Choroid plexus epithelial cell (primary cell): ENCODE results near the gene FCMR.

Experiments
- DNase-seq: peaks from one replicate; pipeline ENCODE4 v3.0.0-alpha.2; 2010; ENCODE audit warnings: low read depth
- H3K4me3 ChIP-seq: 2 replicates; pipeline ENCODE4 v1.5.1; 2011; ENCODE audit warnings: low read depth, mild to moderate bottlenecking, control low read depth, low read length, moderate library complexity
- TF ChIP-seq, protein P1 (sequence below): conservative IDR thresholded peaks from 2 replicates; pipeline ENCODE4 v1.5.1; 2011; ENCODE audit warnings: low read depth, mild to moderate bottlenecking, control low read depth, inconsistent platforms, low read length, moderate library complexity

FCMR gene, protein sequence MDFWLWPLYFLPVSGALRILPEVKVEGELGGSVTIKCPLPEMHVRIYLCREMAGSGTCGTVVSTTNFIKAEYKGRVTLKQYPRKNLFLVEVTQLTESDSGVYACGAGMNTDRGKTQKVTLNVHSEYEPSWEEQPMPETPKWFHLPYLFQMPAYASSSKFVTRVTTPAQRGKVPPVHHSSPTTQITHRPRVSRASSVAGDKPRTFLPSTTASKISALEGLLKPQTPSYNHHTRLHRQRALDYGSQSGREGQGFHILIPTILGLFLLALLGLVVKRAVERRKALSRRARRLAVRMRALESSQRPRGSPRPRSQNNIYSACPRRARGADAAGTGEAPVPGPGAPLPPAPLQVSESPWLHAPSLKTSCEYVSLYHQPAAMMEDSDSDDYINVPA

DNA sequence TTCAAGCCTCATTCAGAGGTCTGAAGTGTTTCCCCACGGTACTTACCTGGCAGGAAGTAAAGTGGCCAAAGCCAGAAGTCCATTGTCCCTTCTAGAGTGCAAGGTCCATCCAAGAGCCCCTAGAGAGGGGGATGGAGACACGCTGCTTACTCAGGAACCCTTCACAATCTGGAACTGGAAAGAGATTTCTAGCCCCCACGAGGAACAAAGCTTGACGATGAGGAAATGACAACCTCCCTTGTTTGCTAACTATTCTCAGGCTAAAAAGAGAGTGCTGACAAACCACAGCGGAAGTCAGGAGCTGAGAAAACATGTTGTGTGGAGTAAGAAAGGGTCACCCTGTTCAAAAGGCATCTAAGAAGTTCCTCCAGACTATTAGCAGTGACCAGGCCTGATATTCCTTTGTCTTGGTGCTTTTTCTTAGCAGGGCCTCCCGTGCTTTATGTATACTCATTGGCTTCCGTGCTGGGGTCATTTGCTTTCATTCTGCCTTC lies at the start of gene FCMR:
FCMR (minus strand) TSS at position 170 of the 494 bp plus-strand sequence; CDS start at position 83, 87 bp downstream.
- TF ChIP-seq, protein P1, sequence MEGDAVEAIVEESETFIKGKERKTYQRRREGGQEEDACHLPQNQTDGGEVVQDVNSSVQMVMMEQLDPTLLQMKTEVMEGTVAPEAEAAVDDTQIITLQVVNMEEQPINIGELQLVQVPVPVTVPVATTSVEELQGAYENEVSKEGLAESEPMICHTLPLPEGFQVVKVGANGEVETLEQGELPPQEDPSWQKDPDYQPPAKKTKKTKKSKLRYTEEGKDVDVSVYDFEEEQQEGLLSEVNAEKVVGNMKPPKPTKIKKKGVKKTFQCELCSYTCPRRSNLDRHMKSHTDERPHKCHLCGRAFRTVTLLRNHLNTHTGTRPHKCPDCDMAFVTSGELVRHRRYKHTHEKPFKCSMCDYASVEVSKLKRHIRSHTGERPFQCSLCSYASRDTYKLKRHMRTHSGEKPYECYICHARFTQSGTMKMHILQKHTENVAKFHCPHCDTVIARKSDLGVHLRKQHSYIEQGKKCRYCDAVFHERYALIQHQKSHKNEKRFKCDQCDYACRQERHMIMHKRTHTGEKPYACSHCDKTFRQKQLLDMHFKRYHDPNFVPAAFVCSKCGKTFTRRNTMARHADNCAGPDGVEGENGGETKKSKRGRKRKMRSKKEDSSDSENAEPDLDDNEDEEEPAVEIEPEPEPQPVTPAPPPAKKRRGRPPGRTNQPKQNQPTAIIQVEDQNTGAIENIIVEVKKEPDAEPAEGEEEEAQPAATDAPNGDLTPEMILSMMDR = no peak
- H3K4me3 ChIP-seq = no peak within 1 kb of the TSS
- DNase-seq = peak; percentile 13

DNA sequence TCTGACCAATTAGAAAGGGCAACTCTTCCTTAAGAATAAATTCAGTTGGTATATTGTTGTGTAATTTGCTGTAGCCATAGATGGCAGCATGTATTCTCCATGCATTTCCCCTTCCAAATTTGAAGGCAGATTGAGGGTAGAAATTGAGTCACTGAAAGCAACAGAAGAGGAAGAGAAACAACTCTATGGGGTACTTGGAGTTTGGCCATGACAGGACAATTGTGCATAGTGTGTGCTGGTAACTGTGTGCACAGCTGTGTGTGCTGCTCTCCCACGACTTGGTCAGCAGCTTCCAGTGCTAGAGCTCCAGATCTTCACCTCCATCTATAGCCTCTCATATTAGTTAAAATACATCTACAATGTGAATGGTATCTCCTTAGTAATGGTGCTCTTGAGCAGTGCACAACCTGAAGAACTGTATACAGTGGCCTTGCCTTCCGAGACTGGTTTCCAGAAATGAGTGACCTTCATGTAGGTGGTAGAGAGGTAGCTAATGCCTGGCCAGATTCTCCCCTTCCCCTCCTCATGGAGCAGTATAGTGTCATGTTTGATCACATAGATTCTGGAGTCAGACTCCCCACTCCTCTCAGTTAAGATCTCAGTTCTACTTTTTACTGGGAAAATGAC lies 49.4 kb upstream of the FCMR start:
- TF ChIP-seq, protein P1 = no peak
- no peak overlapping the region for H3K4me3 ChIP-seq
- no peak for DNase-seq

DNA sequence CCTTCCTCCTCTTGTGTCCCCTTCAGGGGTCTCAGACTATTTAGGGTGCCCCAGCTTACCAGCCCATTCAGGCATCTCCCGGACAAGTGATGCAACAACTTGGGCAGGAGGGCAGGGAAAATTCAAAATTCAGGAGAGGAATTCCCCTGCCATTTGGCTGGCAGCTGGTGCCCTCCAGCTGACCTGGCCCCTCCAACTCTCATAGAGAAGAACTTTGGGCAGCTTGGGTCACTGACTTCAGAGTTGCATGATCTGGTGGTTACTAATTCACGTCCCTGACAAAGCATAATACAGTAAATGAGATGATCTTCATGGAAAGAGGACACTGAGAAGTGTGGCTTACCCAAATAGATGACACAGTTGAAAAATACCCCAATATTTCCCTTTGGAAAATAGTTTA lies 48.7 kb upstream of the FCMR start, which contains the start of gene FCAMR:
FCAMR (minus strand) TSS at position 15 of the 400 bp plus-strand sequence. CDS start 335 bp downstream, outside the sequence.
- no peak within 1 kb of the TSS for H3K4me3 ChIP-seq
- TF ChIP-seq, protein P1 = no peak
- no peak for DNase-seq

DNA sequence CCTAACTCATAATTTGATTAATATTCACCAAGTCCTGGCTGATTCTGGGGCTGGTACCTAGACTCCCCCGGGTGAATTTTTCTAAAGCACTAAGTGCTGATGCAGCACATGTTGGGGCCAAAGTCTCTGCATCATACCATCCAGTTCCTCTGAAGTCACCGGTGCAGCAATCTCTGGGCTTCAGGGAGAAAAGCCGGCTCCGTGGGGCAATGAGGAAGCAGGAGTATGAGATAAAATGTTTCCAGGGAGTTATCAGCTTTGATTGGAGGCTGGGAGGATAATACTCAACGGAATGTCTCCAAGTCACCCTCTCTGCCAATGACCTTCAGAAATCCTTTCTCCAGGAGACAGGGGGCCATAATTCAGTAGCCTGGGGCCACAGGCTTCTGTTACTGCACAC lies 47.3 kb upstream of the FCMR start:
- TF ChIP-seq, protein P1 = no peak
- no peak for DNase-seq
- H3K4me3 ChIP-seq = no peak overlapping the region

DNA sequence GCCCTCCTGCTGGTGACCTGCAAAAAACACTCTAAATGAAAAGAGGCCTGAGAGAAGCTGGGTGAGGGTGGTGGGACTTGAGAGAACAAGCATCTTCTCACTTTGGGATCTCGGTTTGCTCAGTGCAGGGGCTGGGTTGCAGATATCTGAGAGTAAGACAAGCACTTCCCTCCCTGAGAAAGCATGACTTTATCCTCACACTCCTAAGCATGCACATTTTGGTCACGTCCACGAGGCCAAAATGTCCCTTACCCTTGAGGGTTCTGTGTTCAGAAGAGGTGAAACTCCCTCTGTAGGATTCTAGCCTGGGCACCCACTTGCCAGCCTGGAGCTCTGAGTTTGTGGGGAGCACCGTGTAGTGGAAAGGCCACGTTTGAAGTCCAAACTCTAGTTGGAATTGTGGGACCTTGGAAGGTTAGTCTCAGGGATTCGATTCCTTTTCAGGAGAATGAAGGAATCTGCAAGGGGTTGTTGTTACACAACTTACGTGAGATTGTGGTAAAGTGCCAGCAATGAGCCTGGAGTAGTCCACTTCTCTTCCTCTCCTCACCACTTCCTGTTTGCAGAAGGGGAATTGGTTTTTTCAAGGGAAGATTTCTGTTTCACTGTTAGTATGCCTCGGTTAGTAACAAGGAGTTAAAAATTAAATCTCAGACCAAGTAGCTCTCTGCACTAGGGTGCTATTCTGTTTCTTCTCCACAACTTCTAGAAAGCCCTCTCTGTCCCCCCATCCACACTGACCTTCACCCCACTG lies 45.5 kb upstream of the FCMR start:
- no peak overlapping the region for H3K4me3 ChIP-seq
- peak; percentile 46 for DNase-seq
- TF ChIP-seq, protein P1 = no peak

DNA sequence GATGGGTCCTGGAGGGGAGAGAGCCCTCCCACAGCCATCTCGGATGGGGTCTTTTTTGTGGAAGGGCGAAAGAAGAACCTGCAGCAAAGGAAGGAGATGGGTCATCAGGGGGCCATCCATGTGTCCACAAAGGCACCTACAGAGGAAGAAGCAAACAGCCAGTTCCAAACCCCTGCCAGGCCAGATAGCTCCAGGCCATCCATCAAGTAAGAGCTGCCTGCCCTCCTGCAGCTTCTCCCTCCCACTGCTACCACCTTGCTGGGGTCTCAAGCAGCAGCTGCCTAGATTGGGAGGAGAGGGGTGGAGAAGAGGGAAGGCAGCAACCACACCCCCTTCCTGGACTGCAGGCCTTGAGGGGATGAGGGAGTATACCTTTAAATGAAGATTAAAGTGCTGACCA lies 44.0 kb upstream of the FCMR start:
- no peak for DNase-seq
- TF ChIP-seq, protein P1 = no peak
- no peak overlapping the region for H3K4me3 ChIP-seq
